A549 treated with Hydrocortisone at 1 μM for 4 hours (cell line): Measurements from ENCODE around the gene ADAM30. TPM values are rescaled to one million over a fixed set of nuclear protein-coding genes. Genes with fewer than 3 reads are reported as not detected.

Experiments
- total RNA-seq: library from RNA; stranded (reverse); fragments of 200-300 nt; extraction: Qiagen RNA extraction; gene quantifications from 5 replicates; pipeline ENCODE4 v1.2.3, GENCODE V29; 2022

Gene ADAM30
- total RNA-seq: not detected in 5 replicates

DNA sequence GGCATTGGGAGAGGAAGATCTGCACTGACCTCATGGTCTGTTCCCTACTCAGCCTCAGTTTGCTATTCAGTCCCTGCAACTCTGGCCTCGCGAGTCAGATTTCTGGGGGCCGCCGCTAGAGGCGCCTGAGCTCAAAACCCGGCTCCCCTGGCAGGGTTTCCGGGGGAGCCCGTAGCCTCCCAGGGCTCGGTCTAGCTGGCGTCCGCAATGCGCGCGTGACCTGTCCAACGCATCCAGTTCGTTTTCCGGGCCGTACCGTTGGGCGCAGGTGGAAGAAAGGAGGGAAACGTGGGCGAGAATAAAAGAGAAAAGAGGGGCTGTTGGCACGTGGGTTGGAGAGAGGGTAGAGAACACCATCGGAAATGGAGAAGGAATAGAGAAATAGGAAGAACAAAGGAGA is at the start of gene ADAM30:
Gene ADAM30, minus strand, starts transcription at position 213 of the 400 bp plus-strand sequence. Its CDS starts 179 bp downstream, at position 34.

Other genes starting within 250 kb of the ADAM30 start
- gene ZNF697, start 248.2 kb downstream of the ADAM30 start, total RNA-seq: 1.5 to 1.6 TPM (median 1.5 TPM) in 5 replicates
- gene PHGDH, start 184.6 kb downstream of the ADAM30 start, total RNA-seq: 72.4 to 86.0 TPM (median 80.2 TPM) in 5 replicates
- gene HMGCS2, start 127.6 kb downstream of the ADAM30 start, total RNA-seq: not detected in 5 replicates
- not detected in 5 replicates for gene REG4, start 85.1 kb downstream of the ADAM30 start, total RNA-seq
- 23.9 to 46.2 TPM (median 36.6 TPM) in 5 replicates for gene NOTCH2, start 173.1 kb upstream of the ADAM30 start, total RNA-seq